ENCODE measurements around the gene PIK3C2G.

PIK3C2G gene

GRCh38 chr12:18551106-18551505, 289.8 kb downstream of the PIK3C2G start:
- no peak for DNase-seq (ENCODE audit: low read depth in 1 of 2, low spot score in 1 of 2)

GRCh38 chr12:18551701-18552100, 290.4 kb downstream of the PIK3C2G start:
- DNase-seq (ENCODE audit: low read depth in 1 of 2, low spot score in 1 of 2): no peak

GRCh38 chr12:18552829-18553228, 291.5 kb downstream of the PIK3C2G start:
- no peak for DNase-seq (ENCODE audit: low read depth in 1 of 2, low spot score in 1 of 2)

DNA sequence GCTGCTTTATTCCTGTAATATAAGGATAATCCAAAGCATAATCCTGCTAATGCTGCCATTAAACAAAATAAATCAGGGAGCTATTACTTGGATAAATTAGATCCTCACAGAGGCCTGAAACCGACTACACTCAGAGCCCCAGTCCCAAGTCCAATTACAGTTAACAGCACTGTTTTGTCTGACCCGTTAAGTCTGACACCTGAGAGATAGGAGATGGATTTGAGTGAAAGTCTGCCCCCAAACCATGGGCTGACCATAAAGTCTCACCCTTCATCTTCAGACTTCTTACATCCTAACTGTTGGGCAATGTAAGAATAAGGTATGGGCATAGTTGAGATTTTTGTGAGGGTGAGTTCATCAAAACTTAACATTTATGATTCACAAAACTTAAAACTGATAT, 294.8 kb downstream of the PIK3C2G start:
- DNase-seq (ENCODE audit: low read depth in 1 of 2, low spot score in 1 of 2): no peak

DNA sequence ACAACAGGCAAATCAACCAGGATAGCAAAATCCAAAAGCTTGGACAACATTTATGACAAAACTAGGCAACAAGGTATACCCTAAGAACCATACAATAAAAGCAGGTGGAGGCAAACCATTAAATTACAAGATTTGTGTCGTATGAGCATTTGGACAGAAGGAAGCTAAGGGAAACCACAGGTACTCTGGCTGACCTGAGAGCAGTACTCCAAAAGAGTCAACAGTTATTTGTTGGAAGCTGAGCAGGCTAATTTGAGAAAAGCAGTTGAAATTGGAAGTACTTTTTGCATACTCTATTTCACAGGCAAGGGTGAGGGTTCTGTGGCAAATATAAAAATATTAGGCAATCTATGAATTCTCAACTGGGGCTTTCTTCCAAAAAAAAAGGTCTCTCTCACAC, 297.9 kb downstream of the PIK3C2G start:
- no peak for DNase-seq (ENCODE audit: low read depth in 1 of 2, low spot score in 1 of 2)

DNA sequence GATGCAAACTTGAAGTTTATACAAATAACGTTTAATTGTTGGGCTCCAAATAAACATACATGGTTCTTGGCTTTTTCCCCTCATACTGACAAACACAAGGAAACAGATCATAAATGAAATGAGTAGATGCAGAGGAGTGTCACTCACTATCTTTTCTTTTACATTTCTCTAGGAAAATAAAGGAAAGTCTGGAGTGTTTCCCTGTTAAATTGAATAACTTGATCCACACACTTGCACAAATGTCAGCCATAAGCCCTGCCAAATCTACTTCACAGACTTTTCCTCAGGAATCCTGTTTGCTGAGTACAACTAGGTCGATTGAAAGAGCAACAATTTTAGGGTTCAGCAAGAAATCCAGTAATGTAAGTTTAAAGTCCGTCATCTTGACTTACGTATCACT, 301.2 kb downstream of the PIK3C2G start:
- DNase-seq (ENCODE audit: low read depth in 1 of 2, low spot score in 1 of 2): no peak

DNA sequence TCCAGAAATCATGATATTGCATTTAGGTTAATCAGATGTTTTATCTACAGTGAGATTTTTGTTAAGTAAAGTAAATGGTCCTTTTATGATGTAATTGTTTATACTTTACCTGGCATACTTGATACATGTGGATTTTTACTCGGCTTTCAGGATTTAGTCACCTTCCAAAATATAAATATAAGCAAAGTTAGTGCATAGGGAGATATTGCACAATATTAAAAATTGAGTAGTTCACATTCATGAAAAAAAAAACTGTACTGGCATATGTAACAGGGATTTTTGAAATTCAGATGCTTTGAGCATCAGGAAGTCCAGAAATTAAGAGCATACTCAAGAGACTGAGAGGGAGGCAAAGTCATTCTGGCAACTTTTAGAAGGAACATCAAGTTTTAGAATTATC, 303.0 kb downstream of the PIK3C2G start:
- no peak for DNase-seq (ENCODE audit: low read depth in 1 of 2, low spot score in 1 of 2)

DNA sequence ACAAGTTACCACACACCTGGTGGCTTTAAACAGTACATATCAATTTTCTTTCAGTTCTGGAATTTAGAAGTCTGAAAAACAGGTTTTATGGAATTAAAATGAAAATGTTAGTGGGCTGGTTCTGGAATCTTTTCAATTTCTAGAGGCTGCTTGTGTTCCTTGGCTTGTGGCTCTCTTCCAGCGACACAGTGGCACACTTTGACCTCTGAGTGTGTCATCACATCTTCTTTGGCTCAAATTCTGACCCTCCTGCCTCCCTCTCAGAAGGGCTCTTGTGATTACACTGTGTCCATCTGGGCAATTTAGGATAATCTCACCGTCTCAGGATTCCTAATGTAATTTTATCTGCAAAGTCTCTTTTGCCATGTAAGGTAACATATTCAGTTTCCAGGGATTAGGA, 306.5 kb downstream of the PIK3C2G start:
- no peak for DNase-seq (ENCODE audit: low read depth in 1 of 2, low spot score in 1 of 2)

- DNase-seq (ENCODE audit: low read depth in 1 of 2, low spot score in 1 of 2): no peak
Measured at GRCh38 chr12:18570543-18570942, 309.2 kb downstream of the PIK3C2G start.

- no peak for DNase-seq (ENCODE audit: low read depth in 1 of 2, low spot score in 1 of 2)
Measured at GRCh38 chr12:18576104-18576626, 314.8 kb downstream of the PIK3C2G start.

DNA sequence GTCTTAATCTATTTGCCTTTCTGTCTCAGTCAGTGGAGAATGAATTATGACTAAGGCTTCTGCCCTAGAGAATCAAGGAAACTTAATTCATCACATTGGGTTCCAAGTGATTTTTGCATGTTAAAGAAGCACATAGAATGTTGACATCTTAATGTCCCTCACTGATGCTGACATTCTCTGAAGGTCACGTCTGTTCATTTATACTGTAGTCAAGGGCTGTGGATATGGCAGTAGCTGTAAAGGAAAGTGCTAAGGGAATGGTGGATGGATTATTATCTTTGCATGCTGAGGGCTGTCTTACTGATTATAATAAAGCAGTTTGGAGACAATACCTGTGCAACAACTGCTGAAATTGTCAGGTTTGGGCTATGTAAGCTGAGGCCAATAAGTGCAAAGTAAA, 315.3 kb downstream of the PIK3C2G start:
- no peak for DNase-seq (ENCODE audit: low read depth in 1 of 2, low spot score in 1 of 2)

DNA sequence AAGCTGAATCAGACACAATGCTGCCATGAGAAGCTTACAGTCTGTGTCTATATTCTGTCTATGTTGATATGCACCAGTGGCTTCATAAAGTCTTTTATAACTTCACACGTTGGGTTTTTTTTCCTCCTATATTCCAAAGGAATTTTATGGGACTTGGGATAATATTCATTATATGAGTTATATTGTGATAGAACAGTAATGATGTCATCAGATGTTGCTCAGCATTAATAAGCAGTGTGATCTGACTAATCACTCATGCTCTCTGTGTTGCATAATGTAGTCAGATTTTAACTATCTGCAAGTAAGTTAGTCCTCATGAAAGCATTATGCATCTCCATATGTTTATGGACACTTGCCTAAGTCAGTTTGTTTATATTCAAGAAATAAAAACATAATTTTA, 316.9 kb downstream of the PIK3C2G start:
- no peak for DNase-seq (ENCODE audit: low read depth in 1 of 2, low spot score in 1 of 2)

DNA sequence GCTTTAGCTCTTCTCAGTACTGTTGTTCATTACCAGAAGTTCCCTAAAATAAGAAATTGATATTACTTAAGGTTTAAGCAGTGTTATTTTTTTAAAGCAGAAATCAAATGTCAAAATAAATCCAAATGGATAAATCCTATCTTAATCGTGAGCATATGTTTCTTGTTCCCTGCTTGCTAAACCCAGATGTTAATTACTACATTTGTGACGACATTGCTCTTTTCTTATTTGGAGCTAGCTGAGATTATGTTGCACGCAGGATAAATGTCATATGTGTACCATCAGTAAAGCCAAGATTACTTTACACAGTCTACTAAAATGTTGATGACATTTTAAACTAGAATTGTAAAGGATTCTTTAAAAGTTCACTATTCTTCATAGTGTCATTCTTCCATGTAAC, 319.0 kb downstream of the PIK3C2G start:
- no peak for DNase-seq (ENCODE audit: low read depth in 1 of 2, low spot score in 1 of 2)

DNA sequence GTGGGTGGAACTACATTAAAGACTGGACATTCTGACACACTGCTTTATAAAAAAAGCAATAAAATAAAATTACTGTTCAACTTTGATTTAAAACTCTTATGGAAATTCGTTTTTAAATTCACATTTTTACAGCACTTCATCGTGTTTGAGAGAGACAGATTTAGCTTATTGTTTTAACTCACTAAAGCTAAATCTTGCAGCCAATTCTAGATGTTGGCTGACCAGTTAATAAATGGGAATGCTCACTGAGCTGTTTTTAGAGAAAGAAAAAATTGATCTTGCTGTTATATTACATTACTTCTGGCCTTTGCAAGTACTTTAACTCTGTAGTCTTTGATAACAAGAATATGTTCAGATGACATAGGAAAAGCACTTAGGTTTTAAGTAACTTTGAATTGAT, 319.4 kb downstream of the PIK3C2G start:
- no peak for DNase-seq (ENCODE audit: low read depth in 1 of 2, low spot score in 1 of 2)

DNA sequence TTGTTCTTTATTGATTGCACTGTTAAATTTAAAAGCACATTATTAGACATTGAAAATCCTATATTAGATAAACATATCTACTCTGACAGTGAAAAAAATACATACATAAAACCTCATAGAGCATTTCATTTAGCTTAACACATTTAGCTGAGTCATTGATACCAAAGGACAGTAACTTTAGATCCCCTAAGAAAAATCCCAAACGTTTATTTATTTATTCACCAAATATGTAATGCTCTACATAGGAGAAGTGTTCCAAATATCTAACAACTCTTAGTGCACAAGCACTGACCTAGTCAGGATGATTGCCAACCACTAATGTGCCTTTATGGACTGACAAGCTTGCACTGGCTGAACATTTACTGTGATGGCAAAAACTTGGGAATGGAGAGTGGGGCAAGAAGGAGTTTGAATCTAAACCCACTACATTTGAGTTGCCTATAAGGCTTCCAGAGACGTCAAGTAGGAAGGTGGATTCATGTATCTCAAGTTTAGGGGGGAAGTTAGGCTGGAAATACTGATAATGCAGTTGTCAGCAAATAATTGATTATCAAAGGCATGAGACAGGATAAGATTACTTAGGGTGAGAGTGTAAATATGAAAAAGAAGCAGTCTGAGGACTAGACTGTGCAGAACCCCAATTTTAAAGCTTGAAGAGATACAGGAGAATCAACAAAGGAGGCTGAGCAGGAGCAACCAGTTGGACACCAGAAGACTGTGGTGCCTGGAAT, 320.1 kb downstream of the PIK3C2G start:
- no peak for DNase-seq (ENCODE audit: low read depth in 1 of 2, low spot score in 1 of 2)

DNA sequence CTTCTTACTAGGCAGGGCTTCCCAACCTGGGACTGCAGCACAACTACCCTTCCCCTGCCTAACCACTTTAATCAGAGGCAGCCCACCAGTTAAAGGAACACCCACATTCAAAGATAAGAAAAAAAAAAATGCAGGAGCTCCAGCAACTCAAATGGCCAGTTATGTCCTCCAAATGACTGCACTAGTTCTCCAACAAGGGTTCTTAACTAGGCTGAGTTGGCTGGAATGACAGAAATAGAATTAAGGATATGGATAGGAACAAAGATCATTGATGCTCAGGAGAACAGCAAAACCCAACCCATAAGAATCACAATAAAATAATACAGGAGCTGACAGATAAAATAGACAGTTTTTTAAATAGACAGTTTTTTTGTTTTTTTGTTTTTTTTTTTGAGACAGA, 322.3 kb downstream of the PIK3C2G start:
- DNase-seq (ENCODE audit: low read depth in 1 of 2, low spot score in 1 of 2): no peak

- no peak for DNase-seq (ENCODE audit: low read depth in 1 of 2, low spot score in 1 of 2)
Measured at GRCh38 chr12:18586581-18586980, 325.3 kb downstream of the PIK3C2G start.

DNA sequence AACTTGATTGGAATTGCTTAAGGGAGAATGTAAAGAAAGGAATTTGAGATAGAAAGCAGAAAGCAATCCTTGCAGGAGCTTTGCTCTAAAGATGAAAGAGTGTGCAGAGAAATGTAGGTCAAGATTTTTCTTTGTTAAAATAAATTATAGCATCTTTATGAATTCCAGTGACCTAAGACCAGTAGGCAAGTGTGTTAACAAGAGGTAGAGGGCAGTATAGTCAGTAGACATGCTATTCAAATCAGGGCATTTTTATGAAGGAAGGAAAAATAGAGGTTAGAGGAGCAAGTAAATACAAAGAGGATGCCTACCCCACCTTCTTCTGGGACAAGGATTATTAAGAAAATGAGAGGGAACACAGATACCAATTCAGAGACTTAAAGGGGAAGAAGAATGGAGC, 328.0 kb downstream of the PIK3C2G start:
- no peak for DNase-seq (ENCODE audit: low read depth in 1 of 2, low spot score in 1 of 2)

- DNase-seq (ENCODE audit: low read depth in 1 of 2, low spot score in 1 of 2): no peak
Measured at GRCh38 chr12:18591473-18591872, 330.2 kb downstream of the PIK3C2G start.

- DNase-seq (ENCODE audit: low read depth in 1 of 2, low spot score in 1 of 2): no peak
Measured at GRCh38 chr12:18595412-18595811, 334.1 kb downstream of the PIK3C2G start.

DNA sequence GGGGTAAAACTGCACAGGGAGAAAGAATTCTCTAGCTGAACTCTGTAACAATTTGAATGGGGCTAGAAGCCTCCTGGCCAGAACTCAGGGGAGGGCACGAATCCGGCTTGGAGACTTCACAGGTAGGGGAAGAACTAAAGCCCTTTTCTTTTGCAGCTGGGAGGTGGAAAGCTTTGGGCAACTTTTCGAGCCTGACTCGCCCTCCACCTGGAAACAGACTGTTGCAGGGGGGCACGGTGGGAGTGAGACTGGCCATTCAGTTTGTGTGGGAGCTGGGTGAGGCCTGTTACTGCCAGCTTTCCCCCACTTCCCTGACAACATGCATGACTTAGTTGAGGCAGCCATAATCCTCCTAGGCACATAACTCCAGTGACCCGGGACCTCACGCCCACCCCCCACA, 340.6 kb downstream of the PIK3C2G start:
- DNase-seq (ENCODE audit: low read depth in 1 of 2, low spot score in 1 of 2): no peak

DNA sequence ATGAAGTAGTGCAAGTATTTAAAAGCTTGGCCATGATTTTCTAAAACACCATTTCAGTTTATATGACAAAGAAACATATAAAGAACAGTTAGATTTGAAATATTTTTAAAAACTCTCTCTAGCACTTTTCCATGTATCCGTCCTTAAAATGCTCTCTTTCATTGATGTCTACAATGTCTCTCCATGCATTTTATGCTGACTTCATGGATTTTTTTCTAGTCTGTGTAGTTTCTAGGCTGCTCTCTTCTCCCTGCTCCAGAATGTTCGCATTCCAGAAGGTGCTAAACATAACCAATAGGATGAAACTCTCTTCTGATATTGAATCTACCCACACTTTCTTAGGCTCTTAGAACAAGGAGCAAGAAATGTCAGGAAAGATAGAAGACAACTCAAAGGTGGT, 351.7 kb downstream of the PIK3C2G start:
- no peak for DNase-seq (ENCODE audit: low read depth in 1 of 2, low spot score in 1 of 2)

DNA sequence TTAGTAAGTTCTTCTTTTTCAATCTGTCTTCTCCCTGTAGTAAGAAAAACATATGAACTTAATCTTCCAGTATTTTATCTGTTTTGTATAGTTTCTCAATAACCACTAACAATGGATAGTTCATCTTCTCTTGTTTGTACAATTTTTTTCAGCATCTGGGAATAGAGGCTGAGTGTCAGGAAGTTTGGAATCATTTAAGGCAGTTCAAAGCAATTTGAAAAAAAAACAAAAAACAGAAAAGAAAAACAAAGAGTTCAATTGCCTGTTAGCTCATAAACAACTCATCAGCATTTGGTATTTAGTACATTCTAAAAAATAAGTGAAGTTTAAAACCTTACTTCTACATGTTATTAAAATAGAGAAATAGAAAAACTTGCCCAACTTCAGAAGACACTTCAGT, 359.7 kb downstream of the PIK3C2G start:
- DNase-seq (ENCODE audit: low read depth in 1 of 2, low spot score in 1 of 2): no peak
